HepG2 (cell line): ENCODE measurements around the gene SLC4A5. TPM values are rescaled to one million over a fixed set of nuclear protein-coding genes. Genes with fewer than 3 reads are reported as not detected.

ENCODE experiments used
- GATAD1 ChIP-seq: IDR thresholded peaks from 2 replicates; pipeline ENCODE4 v1.6.1; 2016; ENCODE audit warnings: missing genetic modification reagents, missing compliant biosample characterization
- MED1 ChIP-seq: sonication (generic); formaldehyde crosslinking; IDR thresholded peaks from 2 replicates; pipeline ENCODE4 v1.4.0; 2020; ENCODE audit warnings: missing genetic modification reagents
- NFIB ChIP-seq: sonication (generic); formaldehyde crosslinking; IDR thresholded peaks from 2 replicates; pipeline ENCODE4 v1.9.0; 2021; ENCODE audit warnings: missing genetic modification reagents, mild to moderate bottlenecking, borderline replicate concordance
- NONO ChIP-seq, 2 experiments: fragments of 450-650 bp in 1 of 2; sonication (generic) in 1 of 2; formaldehyde crosslinking in 1 of 2; IDR thresholded peaks in 1 of 2; conservative IDR thresholded peaks in 1 of 2; 2 replicates each; pipeline versions ENCODE4 v1.6.1 to v1.8.0; 2017 to 2022; ENCODE audit warnings: mild to moderate bottlenecking in 1 of 2, missing genetic modification reagents in 1 of 2, moderate library complexity in 1 of 2
- PAX8 ChIP-seq: sonication (generic); formaldehyde crosslinking; IDR thresholded peaks from 2 replicates; pipeline ENCODE4 v1.8.0; 2022; ENCODE audit warnings: mild to moderate bottlenecking, missing genetic modification reagents, borderline replicate concordance
- TGIF2 ChIP-seq: IDR thresholded peaks from 2 replicates; pipeline ENCODE4 v1.6.1; 2016; ENCODE audit warnings: control low read depth, missing compliant biosample characterization
- ZBTB7B ChIP-seq: sonication (generic); formaldehyde crosslinking; IDR thresholded peaks from 2 replicates; pipeline ENCODE4 v1.4.0; 2020; ENCODE audit warnings: missing genetic modification reagents
- ZNF207 ChIP-seq: fragments of 450-650 bp; IDR thresholded peaks from 2 replicates; pipeline ENCODE4 v1.6.1; 2016; ENCODE audit warnings: antibody characterized with exemption, borderline replicate concordance
- ZNF670 ChIP-seq: sonication (generic); formaldehyde crosslinking; IDR thresholded peaks from 2 replicates; pipeline ENCODE4 v1.8.0; 2022; ENCODE audit warnings: mild to moderate bottlenecking, missing genetic modification reagents, borderline replicate concordance
- ZSCAN30 ChIP-seq: sonication (generic); formaldehyde crosslinking; IDR thresholded peaks from 2 replicates; pipeline ENCODE4 v1.5.0; 2020; ENCODE audit warnings: mild to moderate bottlenecking, missing genetic modification reagents
- polyA plus RNA-seq, 8 experiments: library from polyadenylated mRNA; depleted of rRNA in 3 of 8; stranded (reverse) in 7 of 8; unstranded in 1 of 8; fragments of >200 nt; fragmentation: Illumina TruSeq in 4 of 8; extraction: Trizol in 4 of 8; gene quantifications; 2 replicates each; pipeline versions ENCODE4 v1.2.1 to v1.2.3, GENCODE V29; 2011 to 2016; ENCODE audit warnings: low read depth in 4 of 8, missing spikeins in 1 of 8, mixed read lengths in 1 of 8; ENCODE audit not compliant: insufficient read depth in 1 of 8
- total RNA-seq, 5 experiments: library from RNA; depleted of rRNA; stranded (reverse); fragments of >200 nt; fragmentation: Illumina TruSeq; extraction: Trizol; gene quantifications; 2 replicates each; pipeline ENCODE4 v1.2.3, GENCODE V29; 2016; ENCODE audit warnings: low read depth in 1 of 5
- TF ChIP-seq, protein P1 (sequence below): sonication (generic); formaldehyde crosslinking; IDR thresholded peaks from 2 replicates; pipeline ENCODE4 v1.4.0; 2020; ENCODE audit warnings: missing genetic modification reagents, borderline replicate concordance
- TF ChIP-seq, protein P2 (sequence below): sonication (generic); formaldehyde crosslinking; IDR thresholded peaks from 2 replicates; pipeline ENCODE4 v1.8.1; 2022; ENCODE audit warnings: low read depth, mild to moderate bottlenecking, missing genetic modification reagents
- TF ChIP-seq, protein P3 (sequence below): sonication (generic); formaldehyde crosslinking; IDR thresholded peaks from 2 replicates; pipeline ENCODE4 v1.8.0; 2022; ENCODE audit warnings: missing genetic modification reagents, mild to moderate bottlenecking, borderline replicate concordance
- TF ChIP-seq, protein P4 (sequence below): sonication (generic); formaldehyde crosslinking; IDR thresholded peaks from 2 replicates; pipeline ENCODE4 v1.4.0; 2020; ENCODE audit warnings: missing genetic modification reagents, mild to moderate bottlenecking, borderline replicate concordance
- TF ChIP-seq, protein P5 (sequence below): sonication (generic); formaldehyde crosslinking; IDR thresholded peaks from 2 replicates; pipeline ENCODE4 v1.4.0; 2020; ENCODE audit warnings: missing genetic modification reagents
- TF ChIP-seq, protein P6 (sequence below): sonication (generic); formaldehyde crosslinking; IDR thresholded peaks from 2 replicates; pipeline ENCODE4 v1.4.0; 2020; ENCODE audit warnings: missing genetic modification reagents

SLC4A5 gene
- total and polyA plus RNA-seq, 2 of the 13 experiments (the other 11 are each of a cell fraction or from before 2014, with no cell fraction given), result 0.50 TPM; not detected in 1

DNA sequence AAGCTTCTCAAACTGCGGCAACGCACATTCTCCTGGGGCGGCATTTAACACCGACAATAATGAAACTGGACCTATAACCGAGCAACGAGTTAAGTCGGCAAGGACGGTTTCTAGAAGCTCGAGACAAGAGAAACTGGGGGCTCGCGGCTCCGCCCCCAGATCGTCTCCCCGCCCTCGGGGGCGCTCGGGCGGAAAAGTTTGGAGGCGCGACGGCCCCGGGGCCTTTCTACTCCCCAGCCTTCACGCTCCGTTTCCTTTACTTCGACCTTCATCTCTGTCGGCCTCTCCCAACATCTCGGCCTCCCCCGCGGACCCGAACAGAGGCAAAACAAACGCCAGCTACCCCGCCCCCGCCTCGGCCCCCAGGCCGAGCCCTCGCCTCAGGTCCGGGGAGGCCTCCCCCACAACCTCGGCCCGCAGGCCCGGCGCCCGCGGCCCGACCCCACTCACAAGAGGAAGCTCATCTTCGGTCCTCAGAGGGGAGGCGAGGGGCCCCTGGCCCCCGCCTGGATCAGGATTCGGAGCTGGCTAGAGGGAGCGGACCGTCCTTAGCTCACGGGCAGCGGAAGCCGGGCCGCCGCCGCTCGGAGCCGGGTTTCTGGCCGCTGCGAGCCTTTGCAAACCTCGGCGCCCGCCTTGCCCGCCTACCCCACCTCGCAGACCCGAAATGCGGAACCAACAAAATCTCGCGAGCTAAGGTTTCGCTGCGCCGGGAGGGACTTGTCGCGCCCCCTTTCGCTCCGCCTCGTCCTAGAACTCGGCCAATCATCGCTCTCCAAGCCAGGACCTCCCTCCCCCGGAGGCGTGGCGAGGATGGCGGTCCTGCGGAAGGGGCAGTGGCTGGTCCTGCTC is 164.8 kb downstream of the SLC4A5 start, which contains the start of gene MOB1A (continued):
- TF ChIP-seq, protein P1, sequence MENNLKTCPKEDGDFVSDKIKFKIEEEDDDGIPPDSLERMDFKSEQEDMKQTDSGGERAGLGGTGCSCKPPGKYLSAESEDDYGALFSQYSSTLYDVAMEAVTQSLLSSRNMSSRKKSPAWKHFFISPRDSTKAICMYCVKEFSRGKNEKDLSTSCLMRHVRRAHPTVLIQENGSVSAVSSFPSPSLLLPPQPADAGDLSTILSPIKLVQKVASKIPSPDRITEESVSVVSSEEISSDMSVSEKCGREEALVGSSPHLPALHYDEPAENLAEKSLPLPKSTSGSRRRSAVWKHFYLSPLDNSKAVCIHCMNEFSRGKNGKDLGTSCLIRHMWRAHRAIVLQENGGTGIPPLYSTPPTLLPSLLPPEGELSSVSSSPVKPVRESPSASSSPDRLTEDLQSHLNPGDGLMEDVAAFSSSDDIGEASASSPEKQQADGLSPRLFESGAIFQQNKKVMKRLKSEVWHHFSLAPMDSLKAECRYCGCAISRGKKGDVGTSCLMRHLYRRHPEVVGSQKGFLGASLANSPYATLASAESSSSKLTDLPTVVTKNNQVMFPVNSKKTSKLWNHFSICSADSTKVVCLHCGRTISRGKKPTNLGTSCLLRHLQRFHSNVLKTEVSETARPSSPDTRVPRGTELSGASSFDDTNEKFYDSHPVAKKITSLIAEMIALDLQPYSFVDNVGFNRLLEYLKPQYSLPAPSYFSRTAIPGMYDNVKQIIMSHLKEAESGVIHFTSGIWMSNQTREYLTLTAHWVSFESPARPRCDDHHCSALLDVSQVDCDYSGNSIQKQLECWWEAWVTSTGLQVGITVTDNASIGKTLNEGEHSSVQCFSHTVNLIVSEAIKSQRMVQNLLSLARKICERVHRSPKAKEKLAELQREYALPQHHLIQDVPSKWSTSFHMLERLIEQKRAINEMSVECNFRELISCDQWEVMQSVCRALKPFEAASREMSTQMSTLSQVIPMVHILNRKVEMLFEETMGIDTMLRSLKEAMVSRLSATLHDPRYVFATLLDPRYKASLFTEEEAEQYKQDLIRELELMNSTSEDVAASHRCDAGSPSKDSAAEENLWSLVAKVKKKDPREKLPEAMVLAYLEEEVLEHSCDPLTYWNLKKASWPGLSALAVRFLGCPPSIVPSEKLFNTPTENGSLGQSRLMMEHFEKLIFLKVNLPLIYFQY (CRISPR knock-in tag), result no peak; the same call in 1 of the 2 replicates
- TF ChIP-seq, protein P2, sequence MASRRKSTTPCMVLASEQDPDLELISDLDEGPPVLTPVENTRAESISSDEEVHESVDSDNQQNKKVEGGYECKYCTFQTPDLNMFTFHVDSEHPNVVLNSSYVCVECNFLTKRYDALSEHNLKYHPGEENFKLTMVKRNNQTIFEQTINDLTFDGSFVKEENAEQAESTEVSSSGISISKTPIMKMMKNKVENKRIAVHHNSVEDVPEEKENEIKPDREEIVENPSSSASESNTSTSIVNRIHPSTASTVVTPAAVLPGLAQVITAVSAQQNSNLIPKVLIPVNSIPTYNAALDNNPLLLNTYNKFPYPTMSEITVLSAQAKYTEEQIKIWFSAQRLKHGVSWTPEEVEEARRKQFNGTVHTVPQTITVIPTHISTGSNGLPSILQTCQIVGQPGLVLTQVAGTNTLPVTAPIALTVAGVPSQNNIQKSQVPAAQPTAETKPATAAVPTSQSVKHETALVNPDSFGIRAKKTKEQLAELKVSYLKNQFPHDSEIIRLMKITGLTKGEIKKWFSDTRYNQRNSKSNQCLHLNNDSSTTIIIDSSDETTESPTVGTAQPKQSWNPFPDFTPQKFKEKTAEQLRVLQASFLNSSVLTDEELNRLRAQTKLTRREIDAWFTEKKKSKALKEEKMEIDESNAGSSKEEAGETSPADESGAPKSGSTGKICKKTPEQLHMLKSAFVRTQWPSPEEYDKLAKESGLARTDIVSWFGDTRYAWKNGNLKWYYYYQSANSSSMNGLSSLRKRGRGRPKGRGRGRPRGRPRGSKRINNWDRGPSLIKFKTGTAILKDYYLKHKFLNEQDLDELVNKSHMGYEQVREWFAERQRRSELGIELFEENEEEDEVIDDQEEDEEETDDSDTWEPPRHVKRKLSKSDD (CRISPR knock-in tag), result 0 out of 2 replicates have a peak, but pooled peaks have one; percentile 8
- TF ChIP-seq, protein P3, sequence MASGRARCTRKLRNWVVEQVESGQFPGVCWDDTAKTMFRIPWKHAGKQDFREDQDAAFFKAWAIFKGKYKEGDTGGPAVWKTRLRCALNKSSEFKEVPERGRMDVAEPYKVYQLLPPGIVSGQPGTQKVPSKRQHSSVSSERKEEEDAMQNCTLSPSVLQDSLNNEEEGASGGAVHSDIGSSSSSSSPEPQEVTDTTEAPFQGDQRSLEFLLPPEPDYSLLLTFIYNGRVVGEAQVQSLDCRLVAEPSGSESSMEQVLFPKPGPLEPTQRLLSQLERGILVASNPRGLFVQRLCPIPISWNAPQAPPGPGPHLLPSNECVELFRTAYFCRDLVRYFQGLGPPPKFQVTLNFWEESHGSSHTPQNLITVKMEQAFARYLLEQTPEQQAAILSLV (CRISPR knock-in tag), result peak; percentile 83; the same call in 1 of the 2 replicates
- TF ChIP-seq GATAD1 (CRISPR knock-in tag) (peak; percentile 70), ZBTB7B (CRISPR knock-in tag) (peak; percentile 82), TGIF2 (peak; percentile 61; the same call in 1 of the 2 replicates), PAX8 (CRISPR knock-in tag) (no peak), NFIB (CRISPR knock-in tag) (no peak), ZNF207 (no peak), NONO (IDR thresholded peaks at IDR 0.05) (no peak), NONO (CRISPR knock-in tag; conservative IDR thresholded peaks at IDR 0.05) (peak; percentile 43; the same call in 1 of the 2 replicates), MED1 (CRISPR knock-in tag) (no peak), ZSCAN30 (no peak), ZNF670 (CRISPR knock-in tag) (peak; percentile 97)
- TF ChIP-seq, protein P4, sequence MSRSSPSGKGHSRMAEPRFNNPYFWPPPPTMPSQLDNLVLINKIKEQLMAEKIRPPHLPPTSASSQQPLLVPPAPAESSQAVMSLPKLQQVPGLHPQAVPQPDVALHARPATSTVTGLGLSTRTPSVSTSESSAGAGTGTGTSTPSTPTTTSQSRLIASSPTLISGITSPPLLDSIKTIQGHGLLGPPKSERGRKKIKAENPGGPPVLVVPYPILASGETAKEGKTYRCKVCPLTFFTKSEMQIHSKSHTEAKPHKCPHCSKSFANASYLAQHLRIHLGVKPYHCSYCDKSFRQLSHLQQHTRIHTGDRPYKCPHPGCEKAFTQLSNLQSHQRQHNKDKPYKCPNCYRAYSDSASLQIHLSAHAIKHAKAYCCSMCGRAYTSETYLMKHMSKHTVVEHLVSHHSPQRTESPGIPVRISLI (CRISPR knock-in tag), result no peak
- TF ChIP-seq, protein P5, sequence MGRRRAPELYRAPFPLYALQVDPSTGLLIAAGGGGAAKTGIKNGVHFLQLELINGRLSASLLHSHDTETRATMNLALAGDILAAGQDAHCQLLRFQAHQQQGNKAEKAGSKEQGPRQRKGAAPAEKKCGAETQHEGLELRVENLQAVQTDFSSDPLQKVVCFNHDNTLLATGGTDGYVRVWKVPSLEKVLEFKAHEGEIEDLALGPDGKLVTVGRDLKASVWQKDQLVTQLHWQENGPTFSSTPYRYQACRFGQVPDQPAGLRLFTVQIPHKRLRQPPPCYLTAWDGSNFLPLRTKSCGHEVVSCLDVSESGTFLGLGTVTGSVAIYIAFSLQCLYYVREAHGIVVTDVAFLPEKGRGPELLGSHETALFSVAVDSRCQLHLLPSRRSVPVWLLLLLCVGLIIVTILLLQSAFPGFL (CRISPR knock-in tag), result no peak
- TF ChIP-seq, protein P6, sequence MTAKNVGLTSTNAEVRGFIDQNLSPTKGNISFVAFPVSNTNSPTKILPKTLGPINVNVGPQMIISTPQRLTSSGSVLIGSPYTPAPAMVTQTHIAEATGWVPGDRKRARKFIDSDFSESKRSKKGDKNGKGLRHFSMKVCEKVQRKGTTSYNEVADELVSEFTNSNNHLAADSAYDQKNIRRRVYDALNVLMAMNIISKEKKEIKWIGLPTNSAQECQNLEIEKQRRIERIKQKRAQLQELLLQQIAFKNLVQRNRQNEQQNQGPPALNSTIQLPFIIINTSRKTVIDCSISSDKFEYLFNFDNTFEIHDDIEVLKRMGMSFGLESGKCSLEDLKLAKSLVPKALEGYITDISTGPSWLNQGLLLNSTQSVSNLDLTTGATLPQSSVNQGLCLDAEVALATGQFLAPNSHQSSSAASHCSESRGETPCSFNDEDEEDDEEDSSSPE (CRISPR knock-in tag), result no peak; the same call in 1 of the 2 replicates
